Measurements from ENCODE around the gene SCGB1D1.

SCGB1D1 gene, protein sequence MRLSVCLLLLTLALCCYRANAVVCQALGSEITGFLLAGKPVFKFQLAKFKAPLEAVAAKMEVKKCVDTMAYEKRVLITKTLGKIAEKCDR

DNA sequence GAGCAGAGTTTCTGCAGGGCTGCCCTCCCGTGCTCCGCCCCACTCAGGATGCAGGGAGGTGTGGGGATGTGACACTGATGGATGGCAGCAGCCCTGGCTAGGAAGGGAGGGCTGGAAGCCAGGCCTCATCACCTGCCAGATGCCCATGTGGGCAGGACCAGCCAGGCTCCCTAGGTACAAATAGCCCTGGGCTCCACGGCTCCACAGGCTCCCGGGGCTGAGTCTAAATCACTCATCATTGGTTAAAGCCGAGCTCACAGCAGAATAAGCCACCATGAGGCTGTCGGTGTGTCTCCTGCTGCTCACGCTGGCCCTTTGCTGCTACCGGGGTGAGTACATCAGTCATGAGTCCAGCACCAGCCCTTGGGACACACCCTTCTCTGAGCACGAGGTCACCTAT, at the start of gene SCGB1D1:
TSS of gene SCGB1D1 (plus strand) at position 206 of the 400 bp plus-strand sequence. CDS start at position 275, 69 bp downstream.
- no peak for DNase-seq (ENCODE audit: low read depth in 2 of 2)

DNA sequence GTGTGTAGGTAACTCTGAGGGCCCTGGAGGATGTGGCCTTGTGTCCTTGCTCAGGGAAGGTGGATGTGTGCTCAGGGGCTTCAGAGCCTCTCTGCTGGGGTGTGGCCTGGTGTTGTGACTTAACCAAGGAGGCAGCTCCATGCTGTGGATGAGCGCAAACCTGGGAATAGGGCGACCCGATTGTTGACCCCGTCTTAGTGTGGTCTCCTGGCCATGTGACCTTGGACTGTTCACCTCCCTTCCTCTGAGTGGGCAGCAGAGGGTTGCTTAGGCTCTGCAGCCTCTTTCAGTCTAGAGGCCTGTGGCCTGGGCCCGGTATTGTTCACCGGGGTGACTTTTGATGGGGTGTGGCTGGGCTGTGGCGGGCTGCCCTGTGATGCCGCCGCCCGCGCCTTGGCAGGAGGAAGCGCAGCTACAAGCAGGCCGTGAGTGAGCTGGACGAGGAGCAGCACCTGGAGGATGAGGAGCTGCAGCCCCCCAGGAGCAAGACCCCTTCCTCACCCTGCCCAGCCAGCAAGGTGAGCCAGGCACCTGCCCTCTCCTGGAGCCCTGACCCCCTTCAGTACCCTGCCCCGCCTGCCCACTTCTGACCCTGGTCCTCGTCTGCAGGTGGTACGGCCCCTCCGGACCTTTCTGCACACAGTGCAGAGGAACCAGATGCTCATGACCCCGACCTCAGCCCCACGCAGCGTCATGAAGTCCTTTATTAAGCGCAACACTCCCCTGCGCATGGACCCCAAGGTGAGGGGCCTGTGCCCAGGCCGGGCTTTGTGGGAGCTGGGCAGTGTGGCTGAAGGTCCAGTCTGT, 49.5 kb upstream of the SCGB1D1 start:
- no peak for DNase-seq (ENCODE audit: low read depth in 2 of 2)

DNA sequence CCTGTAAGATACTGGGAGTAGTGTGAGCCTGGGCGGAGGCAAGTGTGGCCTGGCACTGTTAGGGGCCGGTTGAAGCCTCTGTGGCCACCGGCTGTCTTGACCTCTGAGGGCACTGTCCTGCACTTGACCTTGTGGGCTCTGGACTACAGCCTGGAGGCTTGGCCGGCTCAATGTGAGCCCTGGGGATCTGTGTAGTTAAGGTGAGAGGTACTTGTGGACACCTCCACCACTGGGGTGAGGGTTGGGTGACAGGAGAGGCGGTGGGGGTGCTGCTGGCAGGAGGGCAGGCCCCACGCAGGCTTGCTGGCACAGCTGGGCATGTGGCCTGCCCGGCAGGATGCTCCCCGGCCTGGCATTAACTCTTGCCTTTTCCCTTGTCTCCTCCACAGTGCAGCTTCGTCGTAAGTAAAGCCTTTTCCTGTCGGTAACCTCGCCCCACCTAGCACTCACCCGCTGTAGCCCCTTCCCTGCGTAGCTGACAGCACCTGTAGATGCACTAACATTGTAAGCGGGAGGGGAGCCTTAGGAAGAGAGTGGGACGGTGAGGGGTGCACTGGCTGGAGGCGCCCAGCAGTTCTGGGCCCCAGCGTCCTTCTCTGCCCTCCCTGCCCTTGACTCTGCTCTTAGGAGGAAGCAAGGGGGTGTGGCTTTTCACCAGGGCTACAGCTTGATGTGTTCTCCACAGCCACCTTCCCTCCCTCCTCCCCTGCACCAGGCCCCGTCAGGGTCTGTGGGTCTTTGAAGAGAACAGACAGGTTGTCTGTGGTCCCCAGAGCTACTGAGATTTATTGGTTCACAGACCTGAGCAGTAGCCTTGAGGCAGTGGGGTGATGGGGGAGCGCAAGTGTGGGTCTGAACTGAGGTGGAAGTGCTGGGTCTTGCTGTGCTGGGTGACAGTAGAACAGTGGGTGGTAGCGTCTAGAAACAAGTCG, 48.6 kb upstream of the SCGB1D1 start:
- DNase-seq (ENCODE audit: low read depth in 2 of 2) = no peak

DNA sequence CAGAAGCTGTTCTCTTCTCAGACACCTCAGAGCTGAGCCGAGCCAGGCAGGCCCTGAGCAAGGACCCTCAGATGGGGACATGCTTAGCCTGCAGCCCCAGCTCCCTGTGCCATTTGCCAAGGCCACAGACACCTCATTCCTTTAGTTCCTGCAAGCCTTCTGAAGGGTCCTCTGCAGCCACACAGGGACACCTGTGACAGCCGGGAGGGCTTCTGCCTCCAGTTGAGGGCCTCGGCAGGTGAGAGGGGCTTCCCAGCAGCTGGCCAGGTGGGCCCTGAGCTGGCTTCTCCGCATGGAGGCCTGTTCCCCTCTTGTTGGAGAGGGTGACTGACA, 48.0 kb upstream of the SCGB1D1 start:
- no peak for DNase-seq (ENCODE audit: low read depth in 2 of 2)

DNA sequence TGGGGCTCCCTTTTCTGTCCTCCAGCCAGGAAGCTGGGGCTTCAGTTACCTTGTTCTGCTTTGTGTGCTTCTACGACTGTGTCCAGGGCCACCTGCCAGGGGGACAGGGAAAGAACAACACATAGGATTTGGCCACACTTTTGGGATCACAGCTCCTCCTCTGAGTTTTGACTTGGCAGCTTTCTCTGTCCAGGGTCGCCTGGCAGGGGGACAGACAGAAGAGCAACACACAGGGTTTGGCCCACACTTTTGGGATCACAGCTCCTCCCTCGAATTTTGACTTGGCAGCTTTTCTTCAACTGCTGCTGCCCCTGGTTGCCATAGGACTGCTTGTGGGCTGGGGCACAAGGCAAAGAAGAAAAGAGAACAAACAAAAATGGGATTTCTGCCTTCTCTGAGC, 47.1 kb upstream of the SCGB1D1 start:
- DNase-seq (ENCODE audit: low read depth in 2 of 2) = no peak

DNA sequence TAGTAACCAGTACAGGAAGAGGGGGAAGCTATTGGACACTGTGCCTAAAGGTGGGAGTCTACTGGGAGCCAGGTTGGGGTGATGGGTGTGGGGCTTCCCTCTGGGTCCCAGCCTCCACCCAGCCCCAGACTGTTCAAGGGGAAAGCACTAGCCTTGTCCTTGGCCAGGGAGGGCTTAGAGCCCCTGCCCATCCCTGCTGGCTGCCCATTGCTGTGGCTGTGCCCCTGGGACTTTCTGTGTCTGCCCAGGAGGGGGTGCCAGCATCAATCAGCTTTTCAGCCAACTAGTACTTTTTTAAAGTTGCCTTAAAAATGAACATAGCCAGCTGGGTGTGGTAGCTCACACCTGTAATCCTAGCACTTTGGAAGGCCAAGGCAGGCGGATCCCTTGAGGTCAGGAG, 46.3 kb upstream of the SCGB1D1 start:
- no peak for DNase-seq (ENCODE audit: low read depth in 2 of 2)

DNA sequence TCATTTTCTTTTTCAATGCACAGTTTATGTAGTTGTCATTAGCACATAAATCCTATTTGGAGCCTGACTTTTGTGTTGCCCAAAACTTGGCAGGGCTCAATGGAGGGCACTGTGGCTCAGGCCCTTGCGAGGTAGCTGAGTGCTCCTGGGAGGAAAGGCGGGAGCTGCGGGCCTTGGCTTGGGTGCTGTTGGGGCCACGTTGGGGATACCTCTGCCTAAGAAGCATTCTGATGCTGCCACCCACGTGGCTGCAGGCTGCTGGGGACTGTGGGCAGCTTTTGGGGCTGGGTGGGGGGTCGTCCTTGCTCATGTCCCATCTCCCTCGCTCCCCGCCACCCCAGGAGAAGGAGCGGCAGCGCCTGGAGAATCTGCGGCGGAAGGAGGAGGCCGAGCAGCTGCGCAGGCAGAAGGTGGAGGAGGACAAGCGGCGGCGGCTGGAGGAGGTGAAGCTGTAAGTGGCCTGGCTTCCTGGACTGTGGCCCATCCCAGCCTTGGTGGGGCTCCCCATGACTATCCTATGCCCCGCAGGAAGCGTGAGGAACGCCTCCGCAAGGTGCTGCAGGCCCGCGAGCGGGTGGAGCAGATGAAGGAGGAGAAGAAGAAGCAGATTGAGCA, 45.3 kb upstream of the SCGB1D1 start:
- DNase-seq (ENCODE audit: low read depth in 2 of 2) = no peak

DNA sequence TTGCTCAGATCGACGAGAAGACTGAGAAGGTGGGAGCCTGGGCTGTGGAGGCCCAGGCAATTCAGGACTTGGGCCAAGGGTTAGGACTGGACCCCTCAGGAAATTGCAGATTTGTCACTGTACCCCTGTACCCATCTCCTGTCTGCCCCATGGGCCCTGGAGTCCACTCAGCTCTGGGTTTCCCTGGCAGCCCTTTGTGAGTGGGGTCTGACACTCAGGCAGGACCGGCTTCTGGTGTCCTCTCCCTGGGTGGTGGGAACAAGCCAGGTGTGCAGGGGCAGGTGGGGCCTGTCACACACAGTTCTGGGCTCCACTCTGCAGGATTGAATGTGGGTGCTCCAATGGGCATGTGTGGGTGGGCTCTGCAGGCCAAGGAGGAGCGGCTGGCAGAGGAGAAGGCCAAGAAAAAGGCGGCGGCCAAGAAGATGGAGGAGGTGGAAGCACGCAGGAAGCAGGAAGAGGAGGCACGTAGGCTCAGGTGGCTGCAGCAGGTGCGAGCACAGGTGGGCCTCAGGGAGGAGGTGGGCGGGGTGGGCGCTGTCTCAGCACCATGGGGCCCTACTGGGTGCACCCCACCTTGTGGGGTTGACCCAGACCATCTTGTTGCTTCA, 44.6 kb upstream of the SCGB1D1 start:
- no peak for DNase-seq (ENCODE audit: low read depth in 2 of 2)

DNA sequence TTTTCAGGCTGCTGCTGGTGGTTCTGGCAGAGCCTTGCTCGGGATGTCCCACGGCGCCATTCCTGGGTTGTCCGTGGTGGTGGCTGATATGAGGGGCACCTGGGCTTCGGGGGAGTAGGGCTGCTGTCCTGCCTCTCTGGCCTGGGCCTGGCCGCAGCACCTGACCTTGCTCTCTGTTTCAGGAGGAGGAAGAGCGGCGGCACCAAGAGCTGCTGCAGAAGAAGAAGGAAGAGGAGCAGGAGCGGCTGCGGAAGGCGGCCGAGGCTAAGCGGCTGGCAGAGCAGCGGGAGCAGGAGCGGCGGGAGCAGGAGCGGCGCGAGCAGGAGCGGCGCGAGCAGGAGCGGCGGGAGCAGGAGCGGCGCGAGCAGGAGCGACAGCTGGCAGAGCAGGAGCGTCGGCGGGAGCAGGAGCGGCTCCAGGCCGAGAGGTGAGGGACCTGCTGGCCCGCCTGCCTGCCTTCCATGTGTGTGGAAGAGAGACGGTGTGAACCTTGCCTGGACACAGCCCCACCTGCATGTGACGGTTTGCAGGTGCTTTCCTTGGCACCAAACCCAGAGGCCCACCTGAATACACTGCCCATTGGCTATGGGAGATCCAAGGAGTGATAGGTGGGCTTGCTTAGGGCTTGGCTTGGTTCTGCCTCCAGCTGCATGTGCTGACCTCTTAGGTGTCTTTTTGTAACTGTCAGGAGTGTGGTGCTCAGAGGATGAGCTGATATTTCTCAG, 43.4 kb upstream of the SCGB1D1 start:
- no peak for DNase-seq (ENCODE audit: low read depth in 2 of 2)

DNA sequence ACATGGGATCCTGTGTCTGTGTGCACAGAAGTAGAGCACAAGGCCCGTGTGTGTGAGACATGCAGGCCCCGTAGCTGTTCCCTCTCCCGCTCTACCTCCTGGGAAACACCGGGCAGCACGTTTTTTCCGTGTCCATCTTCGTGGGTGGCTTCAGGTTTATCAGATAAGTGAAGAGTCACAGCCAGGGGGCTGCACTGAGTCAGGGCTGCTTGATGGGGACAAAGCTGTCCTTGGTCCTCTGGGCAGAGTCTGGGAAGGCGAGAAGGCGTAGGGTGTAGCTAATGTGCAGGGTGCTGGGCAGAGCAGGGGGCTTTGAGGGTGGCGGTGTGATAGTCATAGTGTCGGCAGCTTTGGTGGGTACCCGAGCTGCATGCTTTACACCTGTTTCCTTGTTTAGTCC, 42.5 kb upstream of the SCGB1D1 start:
- no peak for DNase-seq (ENCODE audit: low read depth in 2 of 2)

DNA sequence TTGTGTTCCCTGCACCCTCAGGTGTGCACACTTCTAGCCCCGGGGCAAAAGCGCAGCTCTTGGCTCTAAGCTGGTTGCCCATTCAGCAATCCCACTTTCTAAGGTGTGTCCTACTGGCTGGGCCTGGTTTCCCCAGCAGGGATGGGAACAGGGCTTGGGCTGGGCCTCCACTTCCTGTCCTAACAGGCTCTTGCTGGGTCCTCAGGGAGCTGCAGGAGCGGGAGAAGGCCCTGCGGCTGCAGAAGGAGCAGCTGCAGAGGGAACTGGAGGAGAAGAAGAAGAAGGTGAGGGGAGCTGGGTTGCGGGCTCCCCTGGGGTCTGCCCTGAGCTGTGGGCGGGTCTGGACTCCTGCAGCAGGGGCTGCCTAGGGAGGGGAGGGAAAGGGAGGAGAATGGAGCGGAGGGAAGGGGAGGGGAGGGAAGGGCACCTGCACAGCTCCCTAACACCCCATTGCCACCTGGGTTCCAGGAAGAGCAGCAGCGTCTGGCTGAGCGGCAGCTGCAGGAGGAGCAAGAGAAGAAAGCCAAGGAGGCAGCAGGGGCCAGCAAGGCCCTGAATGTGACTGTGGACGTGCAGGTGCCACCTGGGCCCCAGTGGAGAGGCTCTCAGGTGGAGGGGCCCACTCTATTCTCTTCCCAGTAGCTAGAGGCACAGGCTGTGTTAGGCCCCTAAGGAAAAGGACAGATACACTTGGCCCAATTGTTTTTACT, 41.6 kb upstream of the SCGB1D1 start:
- DNase-seq (ENCODE audit: low read depth in 2 of 2) = no peak

DNA sequence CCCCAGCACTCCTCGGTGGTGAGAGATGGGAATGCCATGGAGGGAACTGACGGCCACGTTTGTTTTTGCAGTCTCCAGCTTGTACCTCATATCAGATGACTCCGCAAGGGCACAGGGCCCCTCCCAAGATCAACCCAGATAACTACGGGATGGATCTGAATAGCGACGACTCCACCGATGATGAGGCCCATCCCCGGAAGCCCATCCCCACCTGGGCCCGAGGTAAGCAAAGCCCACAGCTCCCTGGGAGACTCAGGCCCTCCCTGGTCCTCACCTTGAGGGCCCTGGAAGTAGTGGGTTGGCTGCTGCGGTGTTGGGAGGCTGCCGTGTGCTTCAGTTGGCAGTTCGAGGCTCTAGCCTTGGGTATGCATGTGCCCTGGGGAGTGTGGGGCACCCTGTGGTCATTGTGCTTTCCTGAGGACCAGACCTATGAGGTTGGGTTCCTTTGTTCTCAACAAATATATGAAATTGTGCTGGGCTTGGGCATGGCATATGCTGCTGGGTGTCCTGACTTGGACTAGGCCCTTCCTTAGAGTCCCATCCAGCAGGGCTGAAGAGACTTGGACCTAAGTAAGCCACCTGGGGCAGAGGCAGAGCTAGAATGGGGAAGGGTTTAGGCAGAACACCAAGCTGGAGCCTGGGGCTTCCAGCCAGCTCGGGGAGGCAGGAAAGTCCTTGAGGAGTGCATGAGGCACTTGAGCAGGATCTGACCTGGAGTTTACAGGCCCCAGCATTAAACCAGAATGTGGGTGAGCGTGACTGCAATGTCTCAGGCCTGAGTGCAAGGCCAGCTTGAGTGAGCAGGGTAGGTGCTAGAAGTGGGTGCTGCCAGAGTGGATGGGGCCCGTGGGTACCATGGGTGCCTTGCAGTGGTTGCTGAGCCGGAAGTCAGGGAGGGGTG, 39.8 kb upstream of the SCGB1D1 start:
- no peak for DNase-seq (ENCODE audit: low read depth in 2 of 2)

DNA sequence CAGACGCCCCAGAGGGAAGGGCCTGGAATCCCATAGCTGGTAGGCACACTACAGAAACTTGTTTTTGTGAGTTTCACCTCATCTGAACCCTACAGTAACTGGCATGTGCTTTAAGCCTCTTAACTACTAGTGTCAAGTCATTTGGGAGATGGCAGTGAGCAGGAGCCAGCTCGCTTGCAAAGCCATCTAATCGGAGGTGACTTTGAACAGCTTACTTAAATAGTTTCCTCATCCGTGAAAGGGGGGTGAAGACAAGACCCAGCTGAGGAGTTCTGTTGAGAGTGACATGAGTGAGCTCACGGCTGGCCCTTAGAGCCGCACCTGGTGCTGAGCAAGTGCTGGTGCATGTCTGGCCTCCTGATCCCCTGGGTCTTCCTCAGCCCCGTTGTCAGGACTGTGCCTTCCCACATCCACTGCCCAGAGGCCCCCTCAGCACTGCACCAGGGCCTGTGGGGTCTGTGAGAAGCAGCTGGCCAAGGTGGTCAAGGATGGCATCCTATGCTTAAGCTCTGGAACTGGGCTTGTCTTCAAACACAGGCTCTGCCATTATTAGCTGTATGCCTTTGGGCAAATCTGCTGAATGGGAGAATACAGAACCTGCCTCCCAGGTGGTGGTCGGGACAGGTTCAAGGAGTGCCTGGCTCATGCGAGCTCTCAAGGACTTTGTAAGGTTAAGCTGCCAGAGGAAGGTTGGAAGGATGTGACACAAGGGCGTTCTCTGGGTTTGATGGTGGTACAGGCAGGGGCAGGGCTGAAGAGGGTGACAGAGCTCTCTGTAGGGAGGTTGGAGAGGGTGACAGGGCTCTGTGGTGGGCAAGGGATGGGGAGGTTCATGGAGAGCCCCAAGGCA, 38.9 kb upstream of the SCGB1D1 start:
- no peak for DNase-seq (ENCODE audit: low read depth in 2 of 2)

DNA sequence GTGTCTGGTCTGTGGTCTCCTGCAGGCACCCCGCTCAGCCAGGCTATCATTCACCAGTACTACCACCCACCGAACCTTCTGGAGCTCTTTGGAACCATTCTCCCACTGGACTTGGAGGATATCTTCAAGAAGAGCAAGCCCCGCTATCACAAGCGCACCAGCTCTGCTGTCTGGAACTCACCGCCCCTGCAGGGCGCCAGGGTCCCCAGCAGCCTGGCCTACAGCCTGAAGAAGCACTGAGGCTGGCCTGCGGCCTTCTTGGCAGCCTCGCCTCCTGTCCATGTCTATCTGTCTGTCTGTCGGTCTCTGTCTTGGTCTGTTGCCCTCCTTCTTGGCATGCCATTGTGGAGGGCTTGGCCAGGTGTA, 38.3 kb upstream of the SCGB1D1 start:
- no peak for DNase-seq (ENCODE audit: low read depth in 2 of 2)

DNA sequence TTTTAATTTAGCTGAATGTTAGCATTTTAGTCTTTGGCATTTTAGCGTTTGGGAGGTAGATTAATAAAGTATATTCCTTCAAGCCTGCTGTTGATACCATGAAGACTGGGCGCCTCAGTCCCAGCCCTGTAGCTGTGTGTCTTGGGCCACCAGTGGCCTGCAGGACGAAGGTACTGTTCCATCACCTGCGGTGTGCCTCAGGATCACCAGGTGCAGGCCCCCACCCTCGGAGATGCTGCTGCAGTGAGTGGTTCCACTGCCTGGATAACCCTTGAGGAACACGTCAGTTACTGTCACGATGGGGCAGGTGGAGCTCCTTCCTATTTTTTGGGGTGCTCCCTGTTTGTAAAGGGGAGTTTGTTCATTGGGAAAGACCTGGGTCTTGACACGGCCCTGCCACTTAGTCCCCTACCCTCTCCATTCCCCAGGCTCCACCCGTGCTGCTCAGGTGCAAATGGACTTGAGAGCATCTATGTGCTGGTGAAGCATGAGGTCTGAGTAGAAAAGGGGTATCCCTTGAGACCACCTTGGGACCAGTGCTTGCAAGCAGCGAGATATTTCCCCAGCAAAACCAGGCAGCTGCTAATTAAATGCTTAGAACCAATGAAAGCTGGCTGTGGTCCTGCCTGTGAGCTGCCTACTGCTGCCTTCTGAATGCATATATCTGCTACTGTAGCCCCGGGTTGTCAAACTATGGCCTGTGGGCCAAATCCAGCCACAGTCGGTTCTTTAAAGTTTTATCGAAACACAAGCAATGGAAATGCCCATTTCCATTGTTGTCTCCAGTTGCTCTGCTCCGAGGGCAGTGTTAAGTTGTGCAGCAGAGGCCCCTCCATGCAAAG, 37.5 kb upstream of the SCGB1D1 start:
- no peak for DNase-seq (ENCODE audit: low read depth in 2 of 2)

DNA sequence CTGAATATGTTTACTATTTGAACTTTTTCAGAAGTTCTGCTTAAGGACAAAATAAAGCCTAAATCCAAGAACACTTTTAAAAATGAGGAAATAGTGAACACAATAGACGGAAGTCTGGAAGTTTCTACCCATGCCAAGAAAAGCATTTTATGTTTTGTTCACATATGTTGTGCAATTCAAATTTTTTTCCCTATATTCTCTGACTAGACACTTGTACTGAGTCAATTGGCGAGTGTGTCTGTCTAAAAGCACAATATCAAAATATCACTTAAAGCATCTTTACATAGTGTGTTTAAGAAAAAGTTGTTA, 37.0 kb upstream of the SCGB1D1 start:
- DNase-seq (ENCODE audit: low read depth in 2 of 2) = no peak

DNA sequence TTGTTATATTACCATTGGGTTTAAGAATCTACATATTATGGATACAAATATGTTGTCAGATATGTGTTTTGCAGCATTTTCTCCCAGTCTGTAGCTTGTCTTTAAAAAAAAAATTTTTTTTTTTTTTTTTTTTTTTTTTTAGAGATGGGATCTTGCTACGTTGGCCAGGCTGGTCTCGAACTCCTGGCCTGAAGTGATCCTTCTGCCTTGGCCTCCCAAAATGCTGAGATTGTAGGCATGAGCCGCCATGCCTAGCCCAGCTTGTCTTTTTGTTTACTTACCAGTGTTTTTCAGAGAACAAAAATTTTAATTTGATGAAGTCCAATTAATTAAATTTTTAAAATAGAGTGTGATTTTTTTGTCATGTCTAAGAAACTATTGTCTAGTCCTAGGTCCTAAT, 36.4 kb upstream of the SCGB1D1 start:
- DNase-seq (ENCODE audit: low read depth in 2 of 2) = no peak

DNA sequence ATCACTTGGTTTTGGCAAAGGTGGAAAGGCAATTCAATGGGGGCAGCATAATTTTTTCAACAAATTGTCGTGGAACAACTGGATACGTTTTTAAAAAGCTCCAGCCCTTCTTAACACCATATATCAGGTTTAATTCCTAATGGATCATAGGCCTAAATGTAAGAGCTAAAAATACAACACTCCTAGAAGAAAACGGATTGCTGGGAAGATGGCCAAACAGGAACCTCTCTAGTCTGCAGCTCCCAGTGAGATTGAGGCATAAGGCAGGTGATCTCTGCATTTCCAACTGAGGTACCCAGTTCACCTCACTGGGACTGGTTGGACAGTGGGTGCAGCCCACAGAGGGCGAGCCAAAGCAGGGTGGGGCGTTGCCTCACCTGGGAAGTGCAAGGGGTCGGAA, 32.4 kb upstream of the SCGB1D1 start:
- no peak for DNase-seq (ENCODE audit: low read depth in 2 of 2)

All from fibroblast of skin of left quadriceps (primary cell).